ENCODE data around the gene IGSF5. TPM values are rescaled to one million over a fixed set of nuclear protein-coding genes. Genes with fewer than 3 reads are reported as not detected.

Gene IGSF5
- total RNA-seq, 1 donor from 2014 or later: 0.64 TPM

DNA sequence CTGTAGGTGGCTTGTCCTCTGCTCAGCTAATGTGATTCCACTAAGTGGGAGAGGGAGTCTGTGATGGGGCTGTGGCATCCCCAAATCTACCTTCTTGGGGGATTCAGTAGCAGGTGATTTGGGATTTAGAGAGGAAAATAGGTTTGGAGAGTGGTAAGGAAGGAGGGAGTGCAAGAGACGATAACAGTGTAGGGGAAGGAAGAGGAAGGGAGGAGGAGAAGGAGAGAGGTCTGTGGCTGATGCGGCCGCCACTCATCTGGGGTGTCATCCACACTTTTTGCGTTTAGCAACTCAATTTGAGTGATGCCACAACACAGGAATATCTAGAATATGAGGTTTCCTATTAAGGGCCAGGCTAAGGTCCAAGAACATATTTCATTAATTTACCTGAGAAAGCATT is 98.5 kb downstream of the IGSF5 start:
- Histone ChIP-seq H3K27ac (ENCODE audit: low read depth, low read length) (no peak overlapping the region), H3K4me2 (ENCODE audit: low read length) (no peak overlapping the region), H3K36me3 (ENCODE audit: insufficient read depth, low read length) (no peaks in the 10 kb centered on the region), H3K4me1 (ENCODE audit: insufficient read depth, low read length) (peaks cover 20% of the 10 kb centered on the region), H3K9ac (ENCODE audit: low read length) (no peak overlapping the region), H2AFZ (ENCODE audit: low read depth, low read length) (no peak overlapping the region), H4K20me1 (ENCODE audit: insufficient read depth, low read length) (no peaks in the 10 kb centered on the region), H3K79me2 (ENCODE audit: insufficient read depth, low read length) (no peaks in the 10 kb centered on the region), H3K4me3 (ENCODE audit: insufficient read depth, low read depth, low read length) (no peak overlapping the region), H3K27me3 (ENCODE audit: insufficient read depth, low read length) (no peaks in the 10 kb centered on the region), H3K9me3 (ENCODE audit: insufficient read depth, low read depth, low read length) (no peaks in the 10 kb centered on the region)
- no peak for DNase-seq (ENCODE audit: low read depth)
- TF ChIP-seq, protein P1, sequence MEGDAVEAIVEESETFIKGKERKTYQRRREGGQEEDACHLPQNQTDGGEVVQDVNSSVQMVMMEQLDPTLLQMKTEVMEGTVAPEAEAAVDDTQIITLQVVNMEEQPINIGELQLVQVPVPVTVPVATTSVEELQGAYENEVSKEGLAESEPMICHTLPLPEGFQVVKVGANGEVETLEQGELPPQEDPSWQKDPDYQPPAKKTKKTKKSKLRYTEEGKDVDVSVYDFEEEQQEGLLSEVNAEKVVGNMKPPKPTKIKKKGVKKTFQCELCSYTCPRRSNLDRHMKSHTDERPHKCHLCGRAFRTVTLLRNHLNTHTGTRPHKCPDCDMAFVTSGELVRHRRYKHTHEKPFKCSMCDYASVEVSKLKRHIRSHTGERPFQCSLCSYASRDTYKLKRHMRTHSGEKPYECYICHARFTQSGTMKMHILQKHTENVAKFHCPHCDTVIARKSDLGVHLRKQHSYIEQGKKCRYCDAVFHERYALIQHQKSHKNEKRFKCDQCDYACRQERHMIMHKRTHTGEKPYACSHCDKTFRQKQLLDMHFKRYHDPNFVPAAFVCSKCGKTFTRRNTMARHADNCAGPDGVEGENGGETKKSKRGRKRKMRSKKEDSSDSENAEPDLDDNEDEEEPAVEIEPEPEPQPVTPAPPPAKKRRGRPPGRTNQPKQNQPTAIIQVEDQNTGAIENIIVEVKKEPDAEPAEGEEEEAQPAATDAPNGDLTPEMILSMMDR (IDR thresholded peaks at IDR 0.05; ENCODE audit: insufficient read depth, low read depth, low read length): no peak
- no peak for TF ChIP-seq EZH2 (IDR thresholded peaks at IDR 0.05; ENCODE audit: insufficient read depth, low read length)
- peaks cover 3% of the 10 kb centered on the region for H3K36me3 Mint-ChIP-seq (ENCODE audit: low read depth, unreplicated experiment)
- FAIRE-seq: no peak
- peaks cover 4% of the 10 kb centered on the region for H3K27me3 Mint-ChIP-seq (ENCODE audit: low read depth, unreplicated experiment)
- H3K27ac Mint-ChIP-seq (ENCODE audit: unreplicated experiment): no peak overlapping the region
- peaks cover 2% of the 10 kb centered on the region for H3K9me3 Mint-ChIP-seq (ENCODE audit: unreplicated experiment)
- peaks cover 15% of the 10 kb centered on the region for H3K4me1 Mint-ChIP-seq (ENCODE audit: low read depth, unreplicated experiment)
- H3K4me3 Mint-ChIP-seq (ENCODE audit: unreplicated experiment): no peak overlapping the region

DNA sequence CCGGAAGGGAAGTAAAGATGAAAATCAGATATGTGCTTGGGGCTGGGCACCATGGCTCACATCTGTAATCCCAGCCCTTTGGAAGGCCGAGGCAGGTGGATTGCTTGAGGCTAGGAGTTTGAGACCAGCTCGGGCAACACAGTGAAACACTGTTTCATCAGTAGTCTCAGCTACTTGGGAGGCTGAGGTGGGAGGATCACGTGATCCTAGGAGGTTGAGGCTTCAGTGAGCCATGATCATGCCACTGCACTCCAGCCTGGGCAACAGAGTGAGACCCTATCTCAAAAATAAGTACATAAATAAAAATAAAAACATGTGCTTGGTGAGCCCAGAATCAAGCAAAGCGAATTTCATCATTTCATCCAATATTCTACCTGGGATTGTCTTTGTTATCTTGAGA is 98.9 kb downstream of the IGSF5 start:
- peaks cover 3% of the 10 kb centered on the region for H3K36me3 Mint-ChIP-seq (ENCODE audit: low read depth, unreplicated experiment)
- H3K4me3 ChIP-seq (ENCODE audit: insufficient read depth, low read depth, low read length): no peak overlapping the region

DNA sequence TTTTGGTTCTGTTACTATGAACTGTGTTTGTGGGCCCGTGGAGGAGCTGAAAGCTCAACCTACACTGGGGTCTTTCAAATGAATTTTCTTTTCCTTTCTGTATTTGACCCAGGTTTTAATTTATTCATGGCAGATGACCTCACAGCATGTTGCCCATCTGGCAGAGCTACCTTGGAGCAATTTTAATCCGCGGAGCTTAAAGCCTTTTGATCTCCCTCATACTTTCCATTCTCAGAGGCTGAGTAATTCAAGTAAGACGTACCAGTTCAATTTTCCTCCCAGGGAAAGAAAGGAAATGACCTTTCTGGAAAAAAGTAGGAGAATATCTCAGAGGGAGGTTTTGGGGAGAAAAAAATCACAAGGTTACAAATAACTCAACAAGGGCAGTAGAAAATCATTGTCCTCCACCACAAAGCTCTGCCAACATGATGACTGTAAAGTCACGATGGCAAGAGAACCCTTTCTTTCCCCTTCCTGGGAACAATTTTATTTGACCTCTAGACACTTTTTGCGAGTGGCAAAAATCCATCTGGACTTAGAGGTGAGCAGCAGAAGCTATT is 100.7 kb downstream of the IGSF5 start:
- peak overlapping the region; percentile 44 for H2AFZ ChIP-seq (ENCODE audit: low read depth, low read length)
- H3K27ac ChIP-seq (ENCODE audit: low read depth, low read length): peak overlapping the region; percentile 84
- DNase-seq (ENCODE audit: low read depth): peak; percentile 87
- H3K4me3 Mint-ChIP-seq (ENCODE audit: unreplicated experiment): no peak overlapping the region
- H3K27ac Mint-ChIP-seq (ENCODE audit: unreplicated experiment): peak overlapping the region; percentile 82
- FAIRE-seq: no peak
- peaks cover 19% of the 10 kb centered on the region for H3K4me1 Mint-ChIP-seq (ENCODE audit: low read depth, unreplicated experiment)
- no peaks in the 10 kb centered on the region for H3K9me3 ChIP-seq (ENCODE audit: insufficient read depth, low read depth, low read length)
- H3K79me2 ChIP-seq (ENCODE audit: insufficient read depth, low read length): no peaks in the 10 kb centered on the region
- TF ChIP-seq EZH2 (IDR thresholded peaks at IDR 0.05; ENCODE audit: insufficient read depth, low read length): no peak
- TF ChIP-seq, protein P1 (IDR thresholded peaks at IDR 0.05; ENCODE audit: insufficient read depth, low read depth, low read length): no peak
- H3K4me1 ChIP-seq (ENCODE audit: insufficient read depth, low read length): peaks cover 31% of the 10 kb centered on the region
- peaks cover 3% of the 10 kb centered on the region for H3K36me3 Mint-ChIP-seq (ENCODE audit: low read depth, unreplicated experiment)
- no peaks in the 10 kb centered on the region for H3K27me3 ChIP-seq (ENCODE audit: insufficient read depth, low read length)
- H3K4me3 ChIP-seq (ENCODE audit: insufficient read depth, low read depth, low read length): peak overlapping the region; percentile 18
- peaks cover 2% of the 10 kb centered on the region for H3K9me3 Mint-ChIP-seq (ENCODE audit: unreplicated experiment)
- H4K20me1 ChIP-seq (ENCODE audit: insufficient read depth, low read length): no peaks in the 10 kb centered on the region
- peak overlapping the region; percentile 68 for H3K4me2 ChIP-seq (ENCODE audit: low read length)
- no peaks in the 10 kb centered on the region for H3K36me3 ChIP-seq (ENCODE audit: insufficient read depth, low read length)
- H3K9ac ChIP-seq (ENCODE audit: low read length): peak overlapping the region; percentile 55
- H3K27me3 Mint-ChIP-seq (ENCODE audit: low read depth, unreplicated experiment): peaks cover 5% of the 10 kb centered on the region

More for the DNA sequence above, 98.9 kb downstream of the IGSF5 start:
- H3K4me1 Mint-ChIP-seq (ENCODE audit: low read depth, unreplicated experiment): peaks cover 16% of the 10 kb centered on the region
- DNase-seq (ENCODE audit: low read depth) (no peak), FAIRE-seq (no peak)
- no peak overlapping the region for H3K4me3 Mint-ChIP-seq (ENCODE audit: unreplicated experiment)
- TF ChIP-seq, protein P1 (IDR thresholded peaks at IDR 0.05; ENCODE audit: insufficient read depth, low read depth, low read length): no peak
- TF ChIP-seq EZH2 (IDR thresholded peaks at IDR 0.05; ENCODE audit: insufficient read depth, low read length): no peak
- peaks cover 4% of the 10 kb centered on the region for H3K27me3 Mint-ChIP-seq (ENCODE audit: low read depth, unreplicated experiment)
- Histone ChIP-seq H3K4me1 (ENCODE audit: insufficient read depth, low read length) (peaks cover 24% of the 10 kb centered on the region), H2AFZ (ENCODE audit: low read depth, low read length) (no peak overlapping the region), H3K9me3 (ENCODE audit: insufficient read depth, low read depth, low read length) (no peaks in the 10 kb centered on the region), H3K36me3 (ENCODE audit: insufficient read depth, low read length) (no peaks in the 10 kb centered on the region), H3K79me2 (ENCODE audit: insufficient read depth, low read length) (no peaks in the 10 kb centered on the region), H3K27ac (ENCODE audit: low read depth, low read length) (no peak overlapping the region), H3K9ac (ENCODE audit: low read length) (no peak overlapping the region), H3K4me2 (ENCODE audit: low read length) (no peak overlapping the region), H4K20me1 (ENCODE audit: insufficient read depth, low read length) (no peaks in the 10 kb centered on the region), H3K27me3 (ENCODE audit: insufficient read depth, low read length) (no peaks in the 10 kb centered on the region)
- H3K27ac Mint-ChIP-seq (ENCODE audit: unreplicated experiment): no peak overlapping the region
- peaks cover 2% of the 10 kb centered on the region for H3K9me3 Mint-ChIP-seq (ENCODE audit: unreplicated experiment)
